HL-60/S4 treated with phorbol 12-myristate 13-acetate at 8.2 ng/mL for 4 days and 3 days (cell line): ENCODE measurements around the gene AMBRA1.
"Not testable (repeated sequence)": the region's sequence is repeated elsewhere in the genome, so short reads cannot be mapped to it uniquely, and the experiment has no call there.

Experiments
- in situ Hi-C: fragments of 300-500 bp; cut with MboI; formaldehyde crosslinking; loops from 2 replicates; pipeline ENCODE4 v1.15.0; 2022; ENCODE audit warnings: low sequenced_read_pairs

AMBRA1 gene

GRCh38 chr11:46386005-46386578 is 207.7 kb downstream of the AMBRA1 start:
- in situ Hi-C loops: no loop called here

- in situ Hi-C loops: no loop called here
Measured at GRCh38 chr11:46385169-46386004, 208.4 kb downstream of the AMBRA1 start.

- in situ Hi-C loops: no loop called here
Measured at GRCh38 chr11:46383974-46384701, 209.7 kb downstream of the AMBRA1 start.

GRCh38 chr11:46383404-46383758 is 210.4 kb downstream of the AMBRA1 start:
- in situ Hi-C loops: no loop called here

GRCh38 chr11:46382646-46383403 is 211.0 kb downstream of the AMBRA1 start:
- in situ Hi-C loops: no loop called here

- in situ Hi-C loops: no loop called here
Measured at GRCh38 chr11:46381819-46382645, 211.8 kb downstream of the AMBRA1 start.

- in situ Hi-C loops: no loop called here
Measured at GRCh38 chr11:46381048-46381818, 212.6 kb downstream of the AMBRA1 start, which contains the start of gene MDK. TSS of gene MDK (plus strand) at chr11:46381669. CDS start at chr11:46382058, 389 bp downstream.

- in situ Hi-C loops: no loop called here
Measured at GRCh38 chr11:46380340-46381047, 213.3 kb downstream of the AMBRA1 start.

GRCh38 chr11:46379482-46380293 is 214.1 kb downstream of the AMBRA1 start:
- in situ Hi-C loops: not testable (repeated sequence)

- in situ Hi-C loops: no loop called here
Measured at GRCh38 chr11:46378811-46379481, 214.9 kb downstream of the AMBRA1 start.

- in situ Hi-C loops: no loop called here
Measured at GRCh38 chr11:46378296-46378695, 215.5 kb downstream of the AMBRA1 start.

GRCh38 chr11:46377831-46378230 is 216.0 kb downstream of the AMBRA1 start:
- in situ Hi-C loops: no loop called here

GRCh38 chr11:46377290-46377689 is 216.5 kb downstream of the AMBRA1 start:
- in situ Hi-C loops: no loop called here

GRCh38 chr11:46376258-46377050 is 217.4 kb downstream of the AMBRA1 start:
- in situ Hi-C loops: no loop called here

- in situ Hi-C loops: no loop called here
Measured at GRCh38 chr11:46375392-46376101, 218.3 kb downstream of the AMBRA1 start.

GRCh38 chr11:46374815-46375214 is 219.0 kb downstream of the AMBRA1 start:
- in situ Hi-C loops: no loop called here
